GM23338 (cell line): Measurements from ENCODE around the gene HNF4A. TPM values are rescaled to one million over a fixed set of nuclear protein-coding genes. Genes with fewer than 3 reads are reported as not detected.
A peak's percentile ranks its signal among the peaks of the same experiment; 100 is the strongest.

Experiments used
- ATAC-seq: fragments of 200-7000 bp; cut with Tn5 transposase; 3 replicates; pipeline ENCODE4 v1.9.1; 2020
- DNase-seq: peaks from one replicate; pipeline ENCODE4 v3.0.0-alpha.2; 2015; ENCODE audit warnings: low spot score
- H2AFZ ChIP-seq: fragments of 200-600 bp; sonication (generic); 2 replicates; pipeline ENCODE4 v1.8.0; 2016; ENCODE audit warnings: antibody characterized with exemption, mild to moderate bottlenecking, moderate library complexity
- H3F3A ChIP-seq: fragments of 200-600 bp; sonication (generic); replicated peaks from 2 replicates; pipeline ENCODE4 v1.8.0; 2017; ENCODE audit warnings: antibody characterized with exemption, mixed run types, low read depth
- H3K27ac ChIP-seq: fragments of 200-600 bp; sonication (generic); 2 replicates; pipeline ENCODE4 v1.6.1; 2016; ENCODE audit warnings: low read depth
- H3K27me3 ChIP-seq: fragments of 200-600 bp; sonication (generic); 2 replicates; pipeline ENCODE4 v1.8.0; 2016; ENCODE audit warnings: mild to moderate bottlenecking, mixed run types, moderate library complexity; ENCODE audit not compliant: insufficient read depth
- H3K36me3 ChIP-seq: fragments of 200-600 bp; sonication (generic); 2 replicates; pipeline ENCODE4 v1.8.0; 2016; ENCODE audit warnings: mild to moderate bottlenecking; ENCODE audit not compliant: insufficient read depth
- H3K4me1 ChIP-seq: fragments of 200-600 bp; sonication (generic); 2 replicates; pipeline ENCODE4 v1.8.0; 2016; ENCODE audit warnings: mild to moderate bottlenecking, moderate library complexity; ENCODE audit not compliant: insufficient read depth
- H3K4me2 ChIP-seq: fragments of 200-600 bp; sonication (generic); 2 replicates; pipeline ENCODE4 v1.7.1; 2017; ENCODE audit warnings: mixed run types
- H3K4me3 ChIP-seq: fragments of 200-600 bp; sonication (generic); 2 replicates; pipeline ENCODE4 v1.6.1; 2016; ENCODE audit warnings: mixed run types
- H3K79me2 ChIP-seq: fragments of 200-600 bp; sonication (generic); replicated peaks from 2 replicates; pipeline ENCODE4 v1.8.0; 2017; ENCODE audit warnings: mild to moderate bottlenecking; ENCODE audit not compliant: insufficient read depth
- H3K9me2 ChIP-seq: fragments of 200-600 bp; sonication (generic); 2 replicates; pipeline ENCODE4 v1.8.0; 2017; ENCODE audit not compliant: insufficient read depth
- H4K20me1 ChIP-seq: fragments of 200-600 bp; sonication (generic); replicated peaks from 2 replicates; pipeline ENCODE4 v1.8.0; 2017; ENCODE audit warnings: mild to moderate bottlenecking; ENCODE audit not compliant: insufficient read depth
- H3K27ac Mint-ChIP-seq: 2 replicates; pipeline ENCODE4 v1.8.0; 2020; ENCODE audit warnings: inconsistent platforms, mild to moderate bottlenecking, moderate library complexity, mixed read lengths
- H3K27me3 Mint-ChIP-seq: 3 replicates; pipeline ENCODE4 v1.8.0; 2022; ENCODE audit warnings: low read depth, mild to moderate bottlenecking, moderate library complexity, mixed read lengths, inconsistent platforms; ENCODE audit not compliant: insufficient read depth, poor library complexity
- H3K36me3 Mint-ChIP-seq: 3 replicates; pipeline ENCODE4 v1.8.0; 2021; ENCODE audit warnings: low read depth, mild to moderate bottlenecking, inconsistent platforms, moderate library complexity, mixed read lengths
- H3K4me1 Mint-ChIP-seq: 3 replicates; pipeline ENCODE4 v1.8.0; 2020; ENCODE audit warnings: mild to moderate bottlenecking, inconsistent platforms, mixed read lengths
- H3K4me3 Mint-ChIP-seq: 3 replicates; pipeline ENCODE4 v1.8.0; 2021; ENCODE audit warnings: moderate library complexity, mild to moderate bottlenecking, inconsistent platforms, mixed read lengths
- H3K9me3 Mint-ChIP-seq: 3 replicates; pipeline ENCODE4 v1.8.0; 2020; ENCODE audit warnings: moderate library complexity, mild to moderate bottlenecking, inconsistent platforms, mixed read lengths
- CREB1 ChIP-seq: fragments of 250-450 bp; sonication (Bioruptor Pico); IDR thresholded peaks from 2 replicates; pipeline ENCODE4 v1.5.0; 2020; ENCODE audit warnings: low read depth, mild to moderate bottlenecking, moderate library complexity
- CTCF ChIP-seq, 2 experiments: fragments of 200-600 bp in 1 of 2; sonication (generic) in 1 of 2; conservative IDR thresholded peaks; 2 replicates each; pipeline versions ENCODE4 v1.5.1 to v1.6.1; 2016 to 2017; ENCODE audit warnings: antibody characterized with exemption in 2 of 2, low read depth in 2 of 2, mild to moderate bottlenecking in 2 of 2, moderate library complexity in 1 of 2
- ETS1 ChIP-seq: IDR thresholded peaks from 2 replicates; pipeline ENCODE4 v1.6.1; 2016; ENCODE audit warnings: antibody characterized with exemption
- EZH2 ChIP-seq: fragments of 200-600 bp; sonication (generic); IDR thresholded peaks from one replicate; pipeline ENCODE4 v1.8.0; 2017; ENCODE audit warnings: antibody characterized with exemption, mild to moderate bottlenecking, low read depth; ENCODE audit not compliant: unreplicated experiment
- EZH2phosphoT487 ChIP-seq: fragments of 200-600 bp; sonication (generic); IDR thresholded peaks from one replicate; pipeline ENCODE4 v1.8.1; 2018; ENCODE audit warnings: antibody characterized with exemption; ENCODE audit not compliant: unreplicated experiment
- JUNB ChIP-seq: IDR thresholded peaks from one replicate; pipeline ENCODE4 v1.6.1; 2016; ENCODE audit warnings: antibody characterized with exemption; ENCODE audit not compliant: unreplicated experiment
- NANOG ChIP-seq: IDR thresholded peaks from 2 replicates; pipeline ENCODE4 v1.6.1; 2016; ENCODE audit warnings: antibody characterized with exemption, borderline replicate concordance
- POLR2AphosphoS5 ChIP-seq: IDR thresholded peaks from 2 replicates; pipeline ENCODE4 v1.6.1; 2016; ENCODE audit warnings: antibody characterized with exemption, low read depth
- REST ChIP-seq: IDR thresholded peaks from one replicate; pipeline ENCODE4 v1.6.1; 2018; ENCODE audit warnings: antibody characterized with exemption; ENCODE audit not compliant: unreplicated experiment
- STAT1 ChIP-seq: IDR thresholded peaks from one replicate; pipeline ENCODE4 v1.6.1; 2016; ENCODE audit warnings: antibody characterized with exemption; ENCODE audit not compliant: unreplicated experiment
- ZNF114 ChIP-seq: fragments of 250-450 bp; sonication (Bioruptor Pico); IDR thresholded peaks from 2 replicates; pipeline ENCODE4 v1.5.0; 2020; ENCODE audit warnings: mild to moderate bottlenecking, moderate library complexity
- ZNF331 ChIP-seq: fragments of 250-450 bp; sonication (Bioruptor Pico); IDR thresholded peaks from 2 replicates; pipeline ENCODE4 v1.5.0; 2020; ENCODE audit warnings: low read depth, mild to moderate bottlenecking, moderate library complexity
- ZNF462 ChIP-seq: fragments of 250-450 bp; sonication (Bioruptor Pico); IDR thresholded peaks from 2 replicates; pipeline ENCODE4 v1.5.0; 2020; ENCODE audit warnings: mild to moderate bottlenecking, moderate library complexity
- long read RNA-seq: library from polyadenylated mRNA; unstranded; transcript quantifications from one replicate; pipeline ENCODE4 v2.0.0, GENCODE V29; 2020; ENCODE audit not compliant: unreplicated experiment
- polyA plus RNA-seq: library from polyadenylated mRNA; unstranded; fragments of >200 nt; fragmentation: Nextera tagmentation; extraction: Ambion mirVana; gene quantifications from 2 replicates; pipeline ENCODE4 v1.2.1, GENCODE V29; 2016
- total RNA-seq: library from RNA; depleted of rRNA; stranded (reverse); fragments of >200 nt; shearing (Covaris generic); gene quantifications from 2 replicates; pipeline ENCODE4 v1.2.3, GENCODE V29; 2014; rRNA removed

The HNF4A gene
- not detected in 2 replicates for total RNA-seq
- polyA plus RNA-seq, result not detected in 2 replicates
- long read RNA-seq, result 0 reads

GRCh38 chr20:44355498-44356352 lies at the start of gene HNF4A:
Gene HNF4A, plus strand, starts transcription at chr20:44355699. Its CDS starts 106 bp downstream, at chr20:44355805.
- DNase-seq, result no peak
- no peak within 1 kb of the TSS for H3K4me2 ChIP-seq

More at GRCh38 chr20:44355498-44356352, at the start of gene HNF4A:
- H3K9me3 Mint-ChIP-seq, result no peaks in the 10 kb centered on the region
- Histone ChIP-seq H4K20me1 (no peaks in the 10 kb centered on the region), H2AFZ (peak within 1 kb of the TSS; percentile 56), H3K36me3 (no peaks in the 10 kb centered on the region), H3K27me3 (no peaks in the 10 kb centered on the region), H3K27ac (no peak within 1 kb of the TSS), H3F3A (no peaks in the 10 kb centered on the region), H3K9me2 (no peaks in the 10 kb centered on the region), H3K79me2 (no peaks in the 10 kb centered on the region), H3K4me1 (no peaks in the 10 kb centered on the region), H3K4me3 (no peak within 1 kb of the TSS)
- H3K27ac Mint-ChIP-seq, result no peak within 1 kb of the TSS
- H3K4me3 Mint-ChIP-seq, result no peak within 1 kb of the TSS
- H3K4me1 Mint-ChIP-seq, result no peaks in the 10 kb centered on the region
- H3K27me3 Mint-ChIP-seq, result peaks cover 4% of the 10 kb centered on the region
- TF ChIP-seq ZNF331 (CRISPR knock-in tag), result no peak
- TF ChIP-seq ZNF114 (CRISPR knock-in tag), result no peak
- no peak for TF ChIP-seq EZH2phosphoT487
- TF ChIP-seq POLR2AphosphoS5, result no peak
- TF ChIP-seq NANOG, result no peak
- TF ChIP-seq CTCF (conservative IDR thresholded peaks at IDR 0.05; ENCODE audit: low read depth in 2 of 2), result no peak
- no peak for TF ChIP-seq REST
- TF ChIP-seq JUNB, result no peak
- no peak for TF ChIP-seq CREB1 (CRISPR knock-in tag)
- TF ChIP-seq STAT1, result no peak
- TF ChIP-seq ZNF462 (CRISPR knock-in tag), result no peak
- TF ChIP-seq ETS1, result no peak
- TF ChIP-seq EZH2, result no peak
- ATAC-seq, result no peak
- H3K36me3 Mint-ChIP-seq, result no peaks in the 10 kb centered on the region
